ENCODE results near the gene UMODL1. TPM values are rescaled to one million over a fixed set of nuclear protein-coding genes. Genes with fewer than 3 reads are reported as not detected.

The UMODL1 gene
- total and polyA plus RNA-seq, 2 of the 13 experiments (the other 11 are each of a cell fraction or from before 2014, with no cell fraction given): not detected

- no peaks in the 10 kb centered on the region for H3K9me3 ChIP-seq (ENCODE audit: low read length)
- H3K27ac ChIP-seq (ENCODE audit: extremely low read length, insufficient read depth, low read length): no peak overlapping the region
- peaks cover 0 to 48% of the 10 kb centered on the region in 2 experiments for H3K27me3 ChIP-seq (ENCODE audit: control insufficient read depth in 1 of 2, insufficient read depth in 2 of 2, low read length in 2 of 2)
- H3K9ac ChIP-seq (ENCODE audit: insufficient read depth, low read depth, low read length): no peak overlapping the region
- 46% methylated on average over 6 of the region's 10 CpGs for WGBS (ENCODE audit: low lambda C conversion rate)
- ChIA-PET CTCF (ENCODE audit: low intra/inter-chr PET ratio, low total read pairs) (no interaction called here), POLR2A (no interaction called here)
- H3K4me3 ChIP-seq (replicated peaks in 1 of 3; ENCODE audit: insufficient read depth in 1 of 3, low read depth in 2 of 3, low read length in 3 of 3): no peak overlapping the region
- H3K4me2 ChIP-seq (ENCODE audit: low read depth, low read length): no peak overlapping the region
- no peaks in the 10 kb centered on the region for H3K36me3 ChIP-seq (replicated peaks in 1 of 2; ENCODE audit: control insufficient read depth in 1 of 2, insufficient read depth in 2 of 2, low read length in 2 of 2)
- TF ChIP-seq HNRNPL (IDR thresholded peaks at IDR 0.05; ENCODE audit: low read depth, low read length): no peak
- no peak for TF ChIP-seq STAG1 (CRISPR knock-in tag; IDR thresholded peaks at IDR 0.05)
- TF ChIP-seq ZBTB7A (CRISPR knock-in tag; IDR thresholded peaks at IDR 0.05): no peak
- no peak for TF ChIP-seq TRAFD1 (CRISPR knock-in tag; IDR thresholded peaks at IDR 0.05; ENCODE audit: borderline replicate concordance)
- TF ChIP-seq ZNF331 (CRISPR knock-in tag; IDR thresholded peaks at IDR 0.05): no peak
- TF ChIP-seq MTF2 (CRISPR knock-in tag; IDR thresholded peaks at IDR 0.05; ENCODE audit: borderline replicate concordance): no peak
- TF ChIP-seq MEIS1 (CRISPR knock-in tag; IDR thresholded peaks at IDR 0.05; ENCODE audit: borderline replicate concordance): no peak
- no peak for TF ChIP-seq ZNF564 (CRISPR knock-in tag; IDR thresholded peaks at IDR 0.05)
- no peak for TF ChIP-seq ZNF430 (CRISPR knock-in tag; IDR thresholded peaks at IDR 0.05)
- no peak for TF ChIP-seq NFIC (IDR thresholded peaks at IDR 0.05; ENCODE audit: low read length)
- BruUV-seq (replicated peaks): no TSS peak
- FAIRE-seq (no peak), ATAC-seq (no peak), DNase-seq (ENCODE audit: low spot score) (no peak)
- no peaks in the 10 kb centered on the region for H4K20me1 ChIP-seq (ENCODE audit: insufficient read depth, low read length)
- in situ Hi-C loops (cut with HindIII; ENCODE audit: extremely low pct_ligation_motif_present, low pct_unique_long_range_greater_than_20kb): loop anchor here (10.0 to 25.0 kb wide), 2 partner anchors 157 to 500 kb away; partner anchors contain the start of gene C2CD2
- no peak overlapping the region for H2AFZ ChIP-seq (ENCODE audit: low read length)
- no peaks in the 10 kb centered on the region for H3K79me2 ChIP-seq (ENCODE audit: insufficient read depth, low read length)
- intact Hi-C loops (cut with micrococcal nuclease; ENCODE audit: unreplicated experiment): loop anchor here (10.0 kb wide), 1 partner anchor 497 kb away; no protein-coding TSS in a partner anchor
- peaks cover 12% of the 10 kb centered on the region for H3K4me1 ChIP-seq (ENCODE audit: insufficient read depth, low read length)
Observed at GRCh38 chr21:42111811-42112210, 40.7 kb downstream of the UMODL1 start.
